IPS DF 4.7 (cell line): ENCODE results near the gene LINS1.

Experiments used
- DNase-seq: peaks from one replicate; pipeline ENCODE4 v3.0.0-alpha.2; 2013; ENCODE audit warnings: low spot score; ENCODE audit errors: extremely low read depth

LINS1 gene, protein sequence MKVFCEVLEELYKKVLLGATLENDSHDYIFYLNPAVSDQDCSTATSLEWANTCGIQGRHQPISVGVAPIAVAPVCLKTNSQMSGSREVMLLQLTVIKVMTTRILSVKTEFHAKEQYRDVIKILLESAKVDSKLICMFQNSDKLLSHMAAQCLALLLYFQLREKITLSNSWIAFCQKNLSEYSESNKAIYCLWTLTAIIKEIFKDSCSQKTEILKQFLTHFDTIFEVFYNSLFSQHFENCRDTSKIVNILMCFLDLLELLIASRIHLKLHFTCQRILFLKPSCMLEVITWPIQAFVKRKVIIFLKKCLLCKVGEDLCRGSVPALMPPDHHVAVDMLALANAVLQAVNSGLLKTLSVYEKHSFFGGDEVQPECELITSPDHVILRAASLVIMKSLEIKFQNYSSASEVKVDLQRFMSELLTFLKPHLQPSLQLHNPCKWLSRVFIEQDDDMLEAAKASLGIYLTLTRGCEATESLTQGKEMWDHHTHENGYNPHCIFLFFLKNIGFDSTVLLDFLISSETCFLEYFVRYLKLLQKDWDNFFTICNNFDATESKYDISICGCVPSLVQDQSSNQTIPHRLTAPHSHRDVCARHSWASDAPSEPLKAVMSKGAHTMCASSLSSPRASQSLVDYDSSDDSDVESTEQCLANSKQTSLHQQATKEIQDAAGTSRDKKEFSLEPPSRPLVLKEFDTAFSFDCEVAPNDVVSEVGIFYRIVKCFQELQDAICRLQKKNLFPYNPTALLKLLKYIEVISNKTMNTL

DNA sequence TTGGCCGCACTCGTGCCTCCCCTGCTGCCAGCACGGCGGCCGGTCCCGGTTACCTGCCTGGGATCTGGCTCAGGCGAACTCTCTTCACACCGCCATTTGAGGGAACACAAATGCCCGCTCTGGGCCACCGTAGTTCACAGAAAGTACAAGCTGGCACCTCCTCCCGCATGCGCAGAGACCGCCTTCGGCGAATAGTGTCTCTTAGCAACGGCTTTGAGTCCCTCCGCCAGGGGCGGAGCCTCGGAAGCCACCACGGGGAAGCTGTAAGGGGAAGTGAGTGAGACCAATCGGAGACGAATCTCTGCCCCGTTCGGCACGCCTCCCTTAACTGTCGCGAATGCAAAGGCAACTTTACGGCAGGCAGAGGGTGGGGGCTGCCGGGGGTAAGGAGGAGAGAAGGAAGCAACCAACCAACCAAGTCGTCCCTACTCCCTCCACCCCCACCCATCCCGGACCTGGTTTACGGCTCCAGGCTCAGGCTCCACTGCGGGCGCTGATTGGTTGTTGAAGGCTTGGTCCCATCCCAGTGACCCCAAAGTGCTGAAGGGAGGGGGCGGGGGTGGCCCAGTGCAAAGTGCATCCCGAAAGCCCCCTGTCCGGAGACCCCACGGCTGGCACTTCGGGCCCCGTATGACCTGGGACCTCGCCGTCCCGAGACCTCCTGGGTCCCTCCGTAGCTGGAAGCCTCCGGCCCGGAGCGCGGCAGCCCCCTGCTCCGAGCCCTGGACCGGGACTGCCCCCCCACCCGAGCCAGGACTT, at the start of gene LINS1, which contains the start of gene ASB7:
Gene LINS1, minus strand, starts transcription at position 121 of the 759 bp plus-strand sequence. CDS start 21,342 bp downstream, outside the sequence.
Gene ASB7, plus strand, starts transcription at position 526 of the 759 bp plus-strand sequence. CDS start 9,628 bp downstream, outside the sequence.
- peak; percentile 98 for DNase-seq

DNA sequence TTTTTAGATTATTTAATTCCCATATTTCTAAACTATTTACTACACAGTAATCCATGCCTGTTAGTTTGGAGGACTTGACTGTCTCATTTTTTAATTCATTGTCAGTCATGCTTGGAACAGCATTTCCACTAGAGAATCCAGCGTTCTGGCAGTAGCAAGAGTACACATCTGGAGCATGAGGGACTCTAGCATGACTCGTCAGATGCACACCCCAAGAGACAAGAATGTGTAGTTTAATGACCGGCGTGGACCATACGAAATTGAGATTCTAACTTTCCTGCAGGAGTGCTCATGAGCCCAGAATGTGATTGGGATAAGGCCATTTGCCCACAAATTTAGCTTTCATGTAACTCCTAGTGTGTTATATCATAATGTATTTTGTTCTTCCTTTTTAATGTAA, 49.3 kb upstream of the LINS1 start:
- DNase-seq: no peak

DNA sequence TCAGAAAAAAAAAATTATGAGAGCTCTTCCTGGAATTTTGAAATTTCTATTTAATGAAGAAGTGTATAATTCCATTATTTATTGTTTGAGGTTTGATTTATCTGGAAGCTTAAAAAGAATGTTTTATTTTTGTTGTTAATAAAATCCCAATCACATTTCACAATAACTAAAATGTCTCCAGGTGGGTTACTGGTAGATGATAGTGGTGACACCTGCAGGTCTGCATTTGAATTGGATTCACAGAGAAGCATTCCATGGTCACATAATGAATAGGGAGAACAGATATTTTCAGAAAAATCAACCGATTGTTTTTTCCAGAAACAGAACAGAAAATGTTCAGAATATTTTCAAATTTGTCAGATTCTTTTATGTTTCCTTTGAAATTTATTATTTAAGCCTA, 48.7 kb upstream of the LINS1 start:
- no peak for DNase-seq

DNA sequence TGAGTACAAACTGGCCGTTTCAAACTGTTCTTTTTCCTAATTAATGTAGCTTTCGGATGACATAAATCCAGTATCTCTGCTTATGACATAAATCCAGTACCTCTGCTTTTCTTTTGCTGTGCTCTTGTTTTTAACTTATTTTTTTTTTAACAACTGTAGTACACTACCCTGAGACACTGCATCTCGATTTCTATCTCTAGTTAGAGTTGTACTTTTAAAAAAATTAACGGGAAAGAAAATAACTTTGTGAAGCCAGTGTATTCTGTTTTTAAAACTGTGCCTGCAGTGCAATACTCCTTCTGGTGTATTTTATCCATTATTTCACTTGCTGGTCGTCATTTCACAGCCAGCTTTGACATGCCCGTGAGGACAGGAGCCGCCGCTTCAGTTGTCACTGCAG, 47.0 kb upstream of the LINS1 start:
- DNase-seq: no peak

DNA sequence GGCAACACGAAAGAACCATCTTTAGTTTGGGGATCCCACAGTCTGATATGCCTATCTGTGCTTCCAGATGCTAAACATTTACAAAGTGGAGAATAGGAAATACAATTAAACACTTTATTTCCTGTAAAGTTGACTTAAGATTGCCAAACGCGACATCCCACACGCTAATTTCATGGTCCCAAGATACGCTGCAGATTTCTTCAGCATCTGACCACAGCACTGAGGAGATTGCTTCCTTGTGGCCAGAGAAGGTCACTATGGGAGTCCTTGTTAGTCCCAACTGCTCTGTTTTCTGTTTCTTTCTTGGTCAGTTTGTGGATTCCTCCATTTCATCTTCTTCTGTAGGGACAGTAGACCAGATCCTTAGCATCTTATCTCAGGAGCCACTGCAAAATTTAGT, 43.7 kb upstream of the LINS1 start:
- DNase-seq: no peak

DNA sequence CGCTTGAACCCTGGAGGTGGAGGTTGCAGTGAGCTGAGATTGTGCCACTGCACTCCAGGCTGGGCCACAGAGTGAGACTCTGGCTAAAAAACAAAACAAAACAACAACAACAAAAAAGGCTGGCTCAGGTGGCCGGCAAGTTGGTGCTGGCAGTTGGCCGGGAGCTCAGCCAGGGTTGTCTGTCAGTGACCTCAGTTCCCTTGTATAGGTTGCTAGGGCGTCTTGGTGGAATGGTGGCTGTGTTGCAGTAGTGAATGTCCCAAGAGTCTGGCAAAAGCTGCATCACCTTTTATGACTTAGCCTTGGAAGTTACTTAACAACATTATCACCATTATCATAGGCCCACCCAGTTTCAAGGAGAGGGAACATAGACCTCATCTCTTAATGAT, 41.0 kb upstream of the LINS1 start:
- no peak for DNase-seq

DNA sequence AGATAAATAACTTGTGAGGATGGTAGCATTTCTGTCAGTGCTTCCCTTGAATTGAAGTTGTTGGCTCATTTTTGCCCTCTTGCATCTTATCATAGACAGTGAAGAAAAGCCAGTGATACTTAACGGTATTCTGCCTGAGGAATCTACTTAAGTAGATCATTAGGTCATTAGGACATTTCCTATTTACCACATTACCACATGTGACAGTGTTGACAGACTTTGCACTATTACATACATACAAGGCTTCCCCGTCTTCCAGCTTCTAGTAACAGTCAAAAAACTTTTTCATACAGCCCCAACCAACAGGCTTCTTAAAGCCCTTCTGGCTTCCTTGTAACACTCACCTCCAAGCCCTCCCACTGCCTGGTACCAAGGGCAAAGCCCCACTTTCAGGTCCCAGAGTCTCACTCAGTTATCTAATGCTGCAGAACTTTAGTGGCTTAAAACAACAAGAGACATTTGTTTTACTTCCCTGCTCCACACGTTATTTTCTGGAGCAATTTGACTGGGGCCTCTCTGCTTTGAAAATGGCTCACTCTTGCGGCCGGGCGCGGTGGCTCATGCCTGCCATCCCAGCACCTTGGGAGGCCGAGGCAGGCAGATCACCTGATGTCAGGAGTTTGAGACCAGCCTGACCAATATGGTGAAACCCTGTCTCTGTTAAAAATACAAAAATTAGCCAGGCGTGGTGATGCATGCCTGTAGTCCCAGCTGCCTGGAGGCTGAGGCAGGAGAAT, 40.4 kb upstream of the LINS1 start:
- no peak for DNase-seq

DNA sequence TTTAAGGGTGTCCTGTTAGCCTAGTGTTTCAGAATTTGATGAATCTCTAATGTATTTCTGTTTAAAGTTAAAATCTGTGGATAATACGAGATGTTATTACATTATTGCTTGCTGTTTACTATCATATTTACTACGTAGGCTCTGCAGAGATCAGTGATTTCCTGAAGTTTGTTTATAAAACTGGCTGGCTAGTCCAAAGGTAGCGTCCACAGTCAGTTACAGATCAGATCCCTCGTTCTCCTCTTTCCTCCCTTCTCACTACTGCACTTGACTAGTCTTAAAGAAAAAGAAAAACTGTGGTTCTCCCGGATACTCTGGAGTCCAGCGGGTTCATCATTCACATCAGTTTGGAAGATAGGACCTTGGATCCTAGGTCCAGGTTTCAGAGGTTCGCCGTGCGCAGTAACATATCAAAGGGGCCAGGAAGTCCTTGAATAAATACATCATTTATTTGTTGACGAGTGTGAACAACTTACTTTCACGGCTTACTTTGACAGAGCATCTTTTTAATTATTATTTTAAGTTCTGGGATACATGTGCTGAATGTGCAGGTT, 36.3 kb upstream of the LINS1 start:
- no peak for DNase-seq

DNA sequence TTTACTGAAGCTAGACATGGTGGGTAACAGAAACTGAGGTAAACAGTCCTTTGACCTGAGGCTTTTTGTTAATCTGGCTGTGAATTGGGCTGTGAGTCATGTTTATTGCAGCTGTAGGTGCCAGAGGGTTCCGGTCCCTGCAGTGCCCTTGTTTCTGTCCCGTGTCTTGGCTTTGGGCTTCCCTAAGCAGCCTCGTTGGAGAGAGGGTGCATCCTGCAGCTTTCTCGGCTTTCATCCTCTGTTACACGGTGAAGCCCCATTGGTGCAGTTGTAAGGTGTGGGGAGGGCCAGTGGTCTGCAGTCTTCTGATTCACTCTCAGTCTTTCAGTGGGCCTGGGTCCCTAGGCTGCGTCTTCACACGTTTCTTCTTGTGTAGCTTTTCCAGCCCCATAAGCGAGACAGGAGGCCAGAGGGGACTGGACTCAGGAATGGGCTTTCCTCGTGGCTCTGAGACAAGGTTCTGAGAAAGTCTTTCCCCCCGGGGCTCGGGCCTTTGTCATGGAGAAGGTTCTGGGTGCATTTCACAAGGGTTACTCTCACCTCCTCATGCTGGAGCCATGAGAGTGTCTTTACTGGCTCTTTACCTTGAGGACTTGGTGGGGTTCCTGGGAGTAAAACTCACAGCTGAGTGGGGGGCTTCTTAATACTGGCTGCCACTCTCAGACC, 33.6 kb upstream of the LINS1 start:
- peak; percentile 25 for DNase-seq

DNA sequence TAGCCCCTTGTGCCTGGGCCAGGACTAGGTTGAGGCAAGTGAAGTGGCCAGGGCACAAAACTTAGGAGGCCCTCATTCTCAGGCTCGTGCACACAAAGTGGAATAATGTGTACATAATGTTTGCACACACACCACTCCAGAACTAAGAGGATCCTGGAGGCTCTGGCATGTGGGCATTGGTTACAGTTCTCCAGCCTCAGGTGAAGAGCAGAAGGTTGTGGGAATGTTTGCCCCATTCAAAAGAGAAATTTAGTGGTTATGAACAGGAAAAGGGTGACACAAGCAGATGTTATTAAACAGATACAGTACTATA, 31.7 kb upstream of the LINS1 start:
- no peak for DNase-seq

DNA sequence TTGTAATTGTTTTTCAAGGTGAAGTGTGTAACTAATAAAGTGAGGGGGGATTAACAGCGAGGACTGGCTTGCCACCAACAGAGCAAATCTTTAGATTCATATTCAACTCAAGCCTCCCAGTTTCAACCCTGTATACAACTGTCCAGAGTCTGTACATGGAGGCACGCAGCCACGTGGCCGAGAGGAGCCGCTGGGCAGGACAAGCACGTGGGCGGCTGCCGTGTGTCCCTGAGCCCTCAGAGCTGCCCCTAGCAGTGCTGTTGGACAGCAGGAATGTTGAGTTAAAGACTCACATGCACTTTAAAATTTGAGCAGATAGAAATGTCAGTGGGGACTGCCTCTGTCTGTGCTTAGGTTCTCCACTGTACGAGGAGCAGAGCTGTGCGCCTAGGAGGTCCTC, 29.8 kb upstream of the LINS1 start:
- no peak for DNase-seq

DNA sequence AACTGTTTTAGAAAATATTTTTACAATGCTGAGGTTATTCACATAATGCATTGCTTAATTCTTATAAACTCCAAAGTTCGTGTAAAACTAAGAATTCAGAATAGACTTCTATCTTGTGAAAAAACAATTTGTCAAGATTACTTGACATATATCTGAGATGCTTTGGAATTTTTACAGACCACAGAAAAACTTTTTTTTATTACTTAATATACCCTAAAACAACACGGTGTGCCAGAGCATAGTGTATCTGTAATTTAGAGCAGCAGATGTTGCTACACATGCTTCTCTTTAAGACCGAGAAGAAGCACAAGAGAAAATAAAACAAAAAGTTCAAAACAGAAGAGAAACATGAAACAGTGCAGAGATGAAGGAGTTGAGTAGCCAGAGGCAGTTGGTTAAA, 26.8 kb upstream of the LINS1 start:
- no peak for DNase-seq

DNA sequence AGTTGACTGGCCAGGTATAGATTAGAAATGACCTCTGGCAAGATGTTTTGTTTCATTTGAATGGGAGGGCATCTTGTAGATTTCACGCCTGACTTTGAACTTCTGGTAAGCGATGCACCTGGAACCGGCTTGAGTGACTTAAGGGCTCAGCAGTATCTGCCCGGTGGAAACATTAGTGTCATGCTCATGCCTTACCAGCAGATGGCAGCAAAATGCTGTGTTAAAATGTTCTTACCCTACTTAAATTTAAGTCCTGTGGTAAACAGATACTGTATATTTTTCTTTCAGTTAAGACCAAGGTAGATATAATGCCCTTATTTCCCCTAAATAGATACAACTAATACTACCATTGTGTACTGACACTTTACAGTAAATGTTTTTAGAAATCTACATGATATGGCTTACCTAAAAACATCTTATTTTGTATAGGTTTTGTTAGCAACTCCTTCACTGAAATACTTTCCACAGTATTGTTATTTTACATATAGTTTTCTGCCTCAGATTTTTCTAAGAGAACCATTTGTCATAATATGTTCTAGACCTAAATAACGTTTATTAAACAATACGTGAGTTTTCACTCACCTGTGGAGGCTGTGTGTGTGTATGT, 25.9 kb upstream of the LINS1 start:
- DNase-seq: peak; percentile 49

DNA sequence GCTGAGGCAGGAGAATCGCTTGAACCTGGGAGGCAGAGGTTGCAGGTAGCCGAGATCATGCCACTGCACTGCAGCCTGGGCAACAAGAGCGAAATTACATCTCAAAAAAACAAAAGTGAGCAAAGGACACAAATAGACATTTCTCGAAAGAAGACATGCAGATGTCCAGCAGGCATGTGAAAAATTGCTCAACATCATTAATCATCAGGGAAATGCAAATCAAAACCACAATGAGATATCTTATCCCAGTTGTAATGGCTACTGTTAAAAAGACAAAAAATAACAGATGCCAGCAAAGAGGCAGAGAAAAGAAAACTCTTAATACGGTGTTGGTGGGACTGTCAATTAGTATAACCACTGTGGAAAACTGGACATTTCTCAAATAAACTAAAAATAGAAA, 21.3 kb upstream of the LINS1 start:
- no peak for DNase-seq

DNA sequence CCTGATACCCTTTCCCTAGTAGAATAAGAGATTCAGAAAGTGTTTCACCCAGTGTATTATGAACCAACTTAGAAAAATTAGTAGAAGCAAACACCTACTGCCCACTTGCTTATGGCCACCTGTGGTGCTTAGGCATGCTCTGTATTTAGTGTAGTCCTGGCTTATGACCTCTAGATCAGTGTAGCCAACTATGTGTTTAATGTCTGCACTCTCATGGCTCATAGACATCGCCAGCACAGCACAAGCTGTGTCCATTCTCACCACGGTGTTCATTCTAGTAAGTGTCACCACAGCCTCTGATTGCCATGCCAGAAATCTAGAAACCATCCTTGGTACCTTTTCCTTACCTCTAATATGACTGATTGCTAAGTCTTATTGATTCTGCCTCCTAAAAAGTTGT, 14.7 kb upstream of the LINS1 start:
- no peak for DNase-seq

DNA sequence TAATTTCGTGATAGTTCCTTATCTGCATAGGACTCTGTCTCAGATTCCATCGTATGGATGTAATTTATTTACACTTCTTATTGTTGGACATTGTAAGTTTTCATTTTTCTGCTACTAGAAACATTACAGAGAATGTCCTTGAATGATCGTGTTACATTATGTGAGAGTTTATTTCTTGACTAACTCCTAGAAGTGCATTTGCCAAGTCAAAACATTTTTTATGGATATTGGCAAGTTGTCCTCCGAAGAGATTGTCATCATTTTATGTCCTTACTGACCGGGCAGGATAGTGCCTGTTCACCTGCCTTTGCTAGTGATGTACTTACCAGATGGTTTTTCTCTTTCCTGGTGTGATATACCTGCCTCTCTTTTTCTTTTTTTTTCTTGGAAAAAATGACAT, 13.8 kb upstream of the LINS1 start:
- no peak for DNase-seq

DNA sequence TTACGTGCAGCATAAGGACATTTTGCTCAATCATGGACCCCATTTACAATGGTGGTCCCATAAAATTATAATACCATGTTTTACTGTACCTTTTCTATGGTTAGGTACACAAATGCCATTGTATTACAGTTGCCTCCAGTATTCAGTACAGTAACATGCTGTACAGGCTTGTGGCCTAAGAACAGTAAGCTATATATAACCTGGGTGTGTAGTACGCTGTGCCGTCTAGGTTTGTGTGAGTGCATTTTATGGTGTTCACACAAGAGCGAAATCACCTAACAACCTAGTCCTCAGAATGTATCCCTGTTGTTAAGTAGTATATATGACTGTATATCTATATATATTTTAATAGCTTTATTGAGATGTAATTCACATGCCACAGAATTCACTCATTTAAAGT, 12.9 kb upstream of the LINS1 start:
- no peak for DNase-seq

DNA sequence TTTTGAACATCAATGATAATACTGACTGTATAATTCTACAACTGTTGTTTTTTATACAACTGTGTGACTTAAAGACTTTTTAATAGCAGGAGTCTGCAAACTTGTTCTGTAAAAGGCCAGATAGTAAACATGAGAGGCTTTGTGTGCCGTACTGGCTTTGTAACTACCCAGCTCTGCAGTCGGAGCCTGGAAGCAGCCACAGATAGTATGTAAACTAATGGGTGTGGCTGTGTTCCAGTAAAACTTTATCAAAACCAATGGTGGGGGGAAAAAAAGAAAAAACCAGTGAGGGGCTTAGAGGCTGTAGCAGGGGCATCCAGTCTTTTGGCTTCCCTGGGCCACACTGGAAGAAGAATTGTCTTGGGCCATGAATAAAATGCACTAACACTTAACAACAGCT, 12.4 kb upstream of the LINS1 start:
- no peak for DNase-seq

DNA sequence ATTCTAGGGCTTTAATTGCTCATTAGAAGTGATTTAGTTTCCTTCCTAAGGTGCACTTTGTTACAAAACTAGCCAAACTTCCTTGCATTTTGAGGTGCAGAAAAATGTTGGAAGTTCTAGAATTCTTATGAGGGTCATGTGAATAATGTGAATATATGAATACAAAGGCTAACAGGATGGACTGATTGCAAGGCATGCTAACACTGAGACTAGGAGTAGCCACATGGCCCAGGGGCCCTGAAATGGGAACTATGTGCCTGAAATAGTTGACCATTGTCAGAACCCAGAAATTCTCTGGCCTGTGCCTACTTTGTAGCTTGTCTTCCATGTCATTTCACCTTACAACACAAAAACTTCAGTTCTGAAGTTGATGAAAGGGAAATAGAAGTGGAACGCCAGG, 11.2 kb upstream of the LINS1 start:
- no peak for DNase-seq

DNA sequence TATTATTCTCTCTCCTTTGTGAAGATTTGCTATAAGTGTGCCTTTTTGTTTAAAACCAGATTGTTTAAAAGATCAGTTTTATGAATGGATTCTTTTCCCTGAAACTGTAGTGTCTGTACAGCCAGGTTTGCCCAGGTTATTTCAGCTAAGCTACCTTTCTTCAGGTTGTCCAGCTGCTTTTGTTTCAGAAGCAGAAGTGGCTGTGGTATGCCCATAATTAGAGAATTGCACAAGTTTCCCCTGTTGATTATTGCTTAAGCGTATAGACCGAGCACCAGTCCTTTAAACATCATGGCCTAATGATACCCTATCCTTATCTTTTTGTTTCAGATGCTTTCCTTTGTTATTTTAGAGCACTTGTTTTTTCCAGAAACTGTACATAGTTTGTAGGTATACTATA, 10.6 kb upstream of the LINS1 start:
- DNase-seq: no peak
